ENCODE results near the gene SPTLC3. TPM values are rescaled to one million over a fixed set of nuclear protein-coding genes. Genes with fewer than 3 reads are reported as not detected.

SPTLC3 gene
- total and polyA plus RNA-seq, 2 experiments from 2014 or later, result 0.52 to 0.66 TPM

DNA sequence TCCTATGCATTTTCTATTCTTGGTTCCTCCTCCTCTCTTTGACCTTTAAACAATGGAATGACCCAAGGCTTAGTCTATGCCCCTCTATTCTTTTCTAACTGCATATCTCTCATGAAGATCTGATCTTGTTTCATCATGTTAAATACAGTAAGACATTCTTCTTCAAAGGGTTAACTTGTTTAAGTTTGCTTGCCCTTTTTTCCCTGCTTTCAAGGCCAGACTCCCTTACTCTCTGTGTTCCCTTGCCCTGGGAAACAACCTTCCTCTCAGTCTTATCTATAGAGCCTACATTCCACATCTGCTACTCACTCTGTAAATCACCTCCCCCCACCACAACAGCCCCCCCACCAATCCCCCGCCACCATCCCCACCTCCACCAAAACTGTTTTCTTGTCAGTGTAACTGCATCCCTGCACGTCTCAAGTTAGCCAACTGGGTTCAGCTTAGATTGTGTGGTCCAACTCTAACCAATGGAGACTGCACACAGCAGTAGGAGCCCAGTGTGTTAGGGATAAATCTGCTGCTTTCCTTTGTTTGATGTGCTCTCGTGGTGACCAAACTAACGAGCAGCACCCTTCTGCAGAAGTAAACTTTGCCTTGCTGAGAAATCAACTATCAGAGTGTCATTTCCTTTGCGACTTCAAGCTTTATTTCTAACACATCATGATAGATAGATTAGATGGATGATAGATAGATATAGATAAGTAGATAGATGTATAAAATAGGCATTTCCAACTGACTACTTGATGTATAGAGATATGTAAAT lies 12.6 kb downstream of the SPTLC3 start (continued):
- TF ChIP-seq, protein P1, sequence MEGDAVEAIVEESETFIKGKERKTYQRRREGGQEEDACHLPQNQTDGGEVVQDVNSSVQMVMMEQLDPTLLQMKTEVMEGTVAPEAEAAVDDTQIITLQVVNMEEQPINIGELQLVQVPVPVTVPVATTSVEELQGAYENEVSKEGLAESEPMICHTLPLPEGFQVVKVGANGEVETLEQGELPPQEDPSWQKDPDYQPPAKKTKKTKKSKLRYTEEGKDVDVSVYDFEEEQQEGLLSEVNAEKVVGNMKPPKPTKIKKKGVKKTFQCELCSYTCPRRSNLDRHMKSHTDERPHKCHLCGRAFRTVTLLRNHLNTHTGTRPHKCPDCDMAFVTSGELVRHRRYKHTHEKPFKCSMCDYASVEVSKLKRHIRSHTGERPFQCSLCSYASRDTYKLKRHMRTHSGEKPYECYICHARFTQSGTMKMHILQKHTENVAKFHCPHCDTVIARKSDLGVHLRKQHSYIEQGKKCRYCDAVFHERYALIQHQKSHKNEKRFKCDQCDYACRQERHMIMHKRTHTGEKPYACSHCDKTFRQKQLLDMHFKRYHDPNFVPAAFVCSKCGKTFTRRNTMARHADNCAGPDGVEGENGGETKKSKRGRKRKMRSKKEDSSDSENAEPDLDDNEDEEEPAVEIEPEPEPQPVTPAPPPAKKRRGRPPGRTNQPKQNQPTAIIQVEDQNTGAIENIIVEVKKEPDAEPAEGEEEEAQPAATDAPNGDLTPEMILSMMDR (conservative IDR thresholded peaks at IDR 0.05; ENCODE audit: low read depth in 2 of 2), result no peak
- TF ChIP-seq POLR2AphosphoS5 (IDR thresholded peaks at IDR 0.05; ENCODE audit: low read depth), result no peak
- no peak for TF ChIP-seq EZH2 (IDR thresholded peaks at IDR 0.05; ENCODE audit: low read depth, unreplicated experiment)
- TF ChIP-seq JUNB (IDR thresholded peaks at IDR 0.05; ENCODE audit: unreplicated experiment), result no peak

DNA sequence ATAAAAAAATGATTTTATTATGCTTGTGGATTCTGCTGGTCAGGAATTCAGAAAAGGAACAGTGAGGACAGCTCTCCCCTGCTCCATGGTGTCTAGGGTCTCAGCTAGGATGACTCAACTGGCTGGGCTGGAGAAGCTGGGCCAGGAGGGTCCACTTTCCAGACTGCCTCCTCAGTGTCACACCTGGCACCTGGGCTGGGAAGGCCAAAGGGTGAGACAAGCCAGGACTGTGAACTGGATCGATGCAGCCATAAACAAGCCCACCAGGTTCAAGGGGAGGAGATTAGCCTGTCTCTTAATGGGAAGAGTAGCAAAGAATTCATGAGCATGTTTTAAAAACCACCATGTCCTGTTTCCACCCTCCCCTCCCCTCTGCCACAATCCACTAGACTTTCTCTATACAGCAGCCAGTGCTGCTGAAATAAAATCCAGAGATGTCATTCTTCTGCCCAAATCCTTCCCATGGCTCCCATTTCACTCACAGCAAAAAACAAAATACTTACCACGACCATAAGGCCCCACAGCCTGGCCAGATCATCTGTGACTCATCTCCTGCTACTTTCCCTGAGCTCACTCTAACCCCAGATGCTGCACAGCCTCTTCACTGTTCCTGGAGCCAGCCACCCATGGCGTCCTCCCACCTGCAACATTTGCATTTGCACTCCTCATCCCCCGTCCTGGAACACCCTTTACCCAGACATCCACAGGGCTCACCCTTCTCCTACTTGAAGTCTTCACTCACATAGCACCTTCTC lies 13.8 kb downstream of the SPTLC3 start:
- TF ChIP-seq, protein P2, sequence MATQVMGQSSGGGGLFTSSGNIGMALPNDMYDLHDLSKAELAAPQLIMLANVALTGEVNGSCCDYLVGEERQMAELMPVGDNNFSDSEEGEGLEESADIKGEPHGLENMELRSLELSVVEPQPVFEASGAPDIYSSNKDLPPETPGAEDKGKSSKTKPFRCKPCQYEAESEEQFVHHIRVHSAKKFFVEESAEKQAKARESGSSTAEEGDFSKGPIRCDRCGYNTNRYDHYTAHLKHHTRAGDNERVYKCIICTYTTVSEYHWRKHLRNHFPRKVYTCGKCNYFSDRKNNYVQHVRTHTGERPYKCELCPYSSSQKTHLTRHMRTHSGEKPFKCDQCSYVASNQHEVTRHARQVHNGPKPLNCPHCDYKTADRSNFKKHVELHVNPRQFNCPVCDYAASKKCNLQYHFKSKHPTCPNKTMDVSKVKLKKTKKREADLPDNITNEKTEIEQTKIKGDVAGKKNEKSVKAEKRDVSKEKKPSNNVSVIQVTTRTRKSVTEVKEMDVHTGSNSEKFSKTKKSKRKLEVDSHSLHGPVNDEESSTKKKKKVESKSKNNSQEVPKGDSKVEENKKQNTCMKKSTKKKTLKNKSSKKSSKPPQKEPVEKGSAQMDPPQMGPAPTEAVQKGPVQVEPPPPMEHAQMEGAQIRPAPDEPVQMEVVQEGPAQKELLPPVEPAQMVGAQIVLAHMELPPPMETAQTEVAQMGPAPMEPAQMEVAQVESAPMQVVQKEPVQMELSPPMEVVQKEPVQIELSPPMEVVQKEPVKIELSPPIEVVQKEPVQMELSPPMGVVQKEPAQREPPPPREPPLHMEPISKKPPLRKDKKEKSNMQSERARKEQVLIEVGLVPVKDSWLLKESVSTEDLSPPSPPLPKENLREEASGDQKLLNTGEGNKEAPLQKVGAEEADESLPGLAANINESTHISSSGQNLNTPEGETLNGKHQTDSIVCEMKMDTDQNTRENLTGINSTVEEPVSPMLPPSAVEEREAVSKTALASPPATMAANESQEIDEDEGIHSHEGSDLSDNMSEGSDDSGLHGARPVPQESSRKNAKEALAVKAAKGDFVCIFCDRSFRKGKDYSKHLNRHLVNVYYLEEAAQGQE (IDR thresholded peaks at IDR 0.05; ENCODE audit: unreplicated experiment), result no peak
- TF ChIP-seq EZH2phosphoT487 (IDR thresholded peaks at IDR 0.05; ENCODE audit: unreplicated experiment), result no peak
- TF ChIP-seq NANOG (IDR thresholded peaks at IDR 0.05; ENCODE audit: borderline replicate concordance), result no peak
- no peak for TF ChIP-seq JUNB (IDR thresholded peaks at IDR 0.05; ENCODE audit: unreplicated experiment)
- no peak for TF ChIP-seq ZNF114 (CRISPR knock-in tag; IDR thresholded peaks at IDR 0.05)
- TF ChIP-seq, protein P3, sequence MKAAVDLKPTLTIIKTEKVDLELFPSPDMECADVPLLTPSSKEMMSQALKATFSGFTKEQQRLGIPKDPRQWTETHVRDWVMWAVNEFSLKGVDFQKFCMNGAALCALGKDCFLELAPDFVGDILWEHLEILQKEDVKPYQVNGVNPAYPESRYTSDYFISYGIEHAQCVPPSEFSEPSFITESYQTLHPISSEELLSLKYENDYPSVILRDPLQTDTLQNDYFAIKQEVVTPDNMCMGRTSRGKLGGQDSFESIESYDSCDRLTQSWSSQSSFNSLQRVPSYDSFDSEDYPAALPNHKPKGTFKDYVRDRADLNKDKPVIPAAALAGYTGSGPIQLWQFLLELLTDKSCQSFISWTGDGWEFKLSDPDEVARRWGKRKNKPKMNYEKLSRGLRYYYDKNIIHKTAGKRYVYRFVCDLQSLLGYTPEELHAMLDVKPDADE (IDR thresholded peaks at IDR 0.05), result no peak
- TF ChIP-seq POLR2AphosphoS5 (IDR thresholded peaks at IDR 0.05; ENCODE audit: low read depth), result no peak
- TF ChIP-seq, protein P1 (conservative IDR thresholded peaks at IDR 0.05; ENCODE audit: low read depth in 2 of 2), result no peak
- no peak for TF ChIP-seq EZH2 (IDR thresholded peaks at IDR 0.05; ENCODE audit: low read depth, unreplicated experiment)
- TF ChIP-seq CREB1 (CRISPR knock-in tag; IDR thresholded peaks at IDR 0.05; ENCODE audit: low read depth), result no peak
- no peaks in the 10 kb centered on the region for H3K27me3 ChIP-seq (ENCODE audit: insufficient read depth)
- no peaks in the 10 kb centered on the region for H3K4me1 ChIP-seq (ENCODE audit: insufficient read depth)
- no peak overlapping the region for H3K27ac ChIP-seq (ENCODE audit: low read depth)
- peaks cover 3% of the 10 kb centered on the region; the same call in 1 of the 3 replicates for H3K4me1 Mint-ChIP-seq
- H3K4me3 Mint-ChIP-seq, result no peak overlapping the region
- peaks cover 22% of the 10 kb centered on the region for H3K9me3 Mint-ChIP-seq
- H3K79me2 ChIP-seq (replicated peaks; ENCODE audit: insufficient read depth), result no peaks in the 10 kb centered on the region
- DNase-seq (ENCODE audit: low spot score) (no peak), ATAC-seq (no peak)
- H3K27me3 Mint-ChIP-seq (ENCODE audit: insufficient read depth, low read depth, poor library complexity), result no peaks in the 10 kb centered on the region
- no peaks in the 10 kb centered on the region for H3F3A ChIP-seq (replicated peaks; ENCODE audit: low read depth)
- no peak overlapping the region for H3K4me2 ChIP-seq
- no peak overlapping the region for H3K4me3 ChIP-seq
- no peak overlapping the region for H2AFZ ChIP-seq
- peaks cover 4% of the 10 kb centered on the region for H3K9me2 ChIP-seq (ENCODE audit: insufficient read depth)
- no peaks in the 10 kb centered on the region for H4K20me1 ChIP-seq (replicated peaks; ENCODE audit: insufficient read depth)
- no peak overlapping the region for H3K27ac Mint-ChIP-seq
- peaks cover 20% of the 10 kb centered on the region for H3K36me3 Mint-ChIP-seq (ENCODE audit: low read depth)
- H3K36me3 ChIP-seq (ENCODE audit: insufficient read depth), result no peaks in the 10 kb centered on the region
